Neutrophil (primary cell): ENCODE data around the gene DIP2C.

Experiments
- H3K27ac ChIP-seq: fragments of 200-600 bp; sonication (generic); 2 replicates; pipeline ENCODE4 v1.5.1; 2016; ENCODE audit warnings: mild to moderate bottlenecking, moderate library complexity
- H3K27me3 ChIP-seq: fragments of 200-600 bp; sonication (generic); 2 replicates; pipeline ENCODE4 v1.6.0; 2016; ENCODE audit warnings: mild to moderate bottlenecking
- H3K36me3 ChIP-seq: fragments of 200-600 bp; sonication (generic); 2 replicates; pipeline ENCODE4 v1.5.1; 2017
- H3K4me1 ChIP-seq, 2 experiments: fragments of 200-600 bp in 1 of 2; sonication (generic) in 1 of 2; 1 replicate in 1 of 2; 2 replicates in 1 of 2; pipeline versions ENCODE4 v1.5.1 to v1.6.1; 2013 to 2016; ENCODE audit warnings: low read depth in 1 of 2, low read length in 1 of 2, mild to moderate bottlenecking in 1 of 2, moderate library complexity in 1 of 2; ENCODE audit not compliant: control insufficient read depth in 1 of 2, insufficient read depth in 1 of 2
- H3K4me3 ChIP-seq, 2 experiments: fragments of 200-600 bp in 1 of 2; sonication (generic) in 1 of 2; 1 replicate in 1 of 2; 2 replicates in 1 of 2; pipeline ENCODE4 v1.5.1; 2013 to 2016; ENCODE audit warnings: low read depth in 1 of 2, low read length in 1 of 2, mild to moderate bottlenecking in 1 of 2, moderate library complexity in 1 of 2
- H3K9me3 ChIP-seq: fragments of 200-600 bp; sonication (generic); 2 replicates; pipeline ENCODE4 v1.5.1; 2016
- TF ChIP-seq, protein P1 (sequence below): fragments of 200-600 bp; sonication (generic); IDR thresholded peaks from 2 replicates; pipeline ENCODE4 v1.5.1; 2016; ENCODE audit warnings: antibody characterized with exemption

DIP2C gene

DNA sequence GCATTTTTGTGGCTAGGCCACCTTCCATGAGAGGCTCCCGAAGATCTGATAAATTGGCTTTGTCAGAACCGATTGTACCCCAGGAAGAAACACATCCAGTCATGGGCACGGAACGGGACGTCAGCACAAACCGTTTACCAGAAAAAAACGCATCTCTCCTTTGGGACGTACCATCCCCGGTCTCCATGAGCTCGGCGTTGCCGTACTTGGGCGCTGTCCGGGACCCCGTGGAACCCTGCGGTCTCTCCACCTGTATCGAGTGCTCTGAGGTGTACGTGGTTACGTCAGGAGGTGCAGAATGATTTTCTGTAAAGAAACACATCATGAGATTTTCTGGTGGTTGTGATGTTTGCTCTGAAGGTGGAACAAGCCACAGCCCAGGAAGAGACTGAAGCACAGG lies 270.6 kb downstream of the DIP2C start:
- TF ChIP-seq, protein P1, sequence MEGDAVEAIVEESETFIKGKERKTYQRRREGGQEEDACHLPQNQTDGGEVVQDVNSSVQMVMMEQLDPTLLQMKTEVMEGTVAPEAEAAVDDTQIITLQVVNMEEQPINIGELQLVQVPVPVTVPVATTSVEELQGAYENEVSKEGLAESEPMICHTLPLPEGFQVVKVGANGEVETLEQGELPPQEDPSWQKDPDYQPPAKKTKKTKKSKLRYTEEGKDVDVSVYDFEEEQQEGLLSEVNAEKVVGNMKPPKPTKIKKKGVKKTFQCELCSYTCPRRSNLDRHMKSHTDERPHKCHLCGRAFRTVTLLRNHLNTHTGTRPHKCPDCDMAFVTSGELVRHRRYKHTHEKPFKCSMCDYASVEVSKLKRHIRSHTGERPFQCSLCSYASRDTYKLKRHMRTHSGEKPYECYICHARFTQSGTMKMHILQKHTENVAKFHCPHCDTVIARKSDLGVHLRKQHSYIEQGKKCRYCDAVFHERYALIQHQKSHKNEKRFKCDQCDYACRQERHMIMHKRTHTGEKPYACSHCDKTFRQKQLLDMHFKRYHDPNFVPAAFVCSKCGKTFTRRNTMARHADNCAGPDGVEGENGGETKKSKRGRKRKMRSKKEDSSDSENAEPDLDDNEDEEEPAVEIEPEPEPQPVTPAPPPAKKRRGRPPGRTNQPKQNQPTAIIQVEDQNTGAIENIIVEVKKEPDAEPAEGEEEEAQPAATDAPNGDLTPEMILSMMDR: no peak
- H3K4me3 ChIP-seq: no peak overlapping the region
- no peaks in the 10 kb centered on the region for H3K9me3 ChIP-seq
- H3K4me1 ChIP-seq: no peaks in the 10 kb centered on the region
- no peaks in the 10 kb centered on the region for H3K36me3 ChIP-seq
- no peak overlapping the region for H3K27ac ChIP-seq
- peaks cover 1% of the 10 kb centered on the region for H3K27me3 ChIP-seq

DNA sequence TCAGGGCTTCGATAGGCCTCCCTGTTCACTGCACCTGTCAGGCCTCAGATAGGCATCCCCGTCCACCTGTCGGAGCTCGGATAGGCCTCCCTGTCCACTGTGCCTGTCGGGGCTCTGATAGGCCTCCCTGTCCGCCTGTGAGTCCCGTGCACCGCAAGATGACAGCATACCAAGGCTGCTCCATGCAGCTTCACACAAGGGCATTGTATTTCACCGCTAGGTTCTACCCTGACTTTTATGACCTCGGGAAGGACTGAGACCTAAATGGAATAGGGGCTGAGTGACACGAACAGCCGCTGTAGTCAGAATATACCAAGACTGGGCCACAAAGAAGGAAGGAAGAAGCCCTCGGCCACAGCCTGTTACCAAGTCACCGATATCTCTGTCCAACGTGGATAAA lies 271.2 kb downstream of the DIP2C start:
- Histone ChIP-seq H3K27me3 (peaks cover 8% of the 10 kb centered on the region), H3K4me1 (no peaks in the 10 kb centered on the region), H3K9me3 (no peaks in the 10 kb centered on the region), H3K4me3 (no peak overlapping the region), H3K27ac (no peak overlapping the region), H3K36me3 (no peaks in the 10 kb centered on the region)
- TF ChIP-seq, protein P1: no peak

DNA sequence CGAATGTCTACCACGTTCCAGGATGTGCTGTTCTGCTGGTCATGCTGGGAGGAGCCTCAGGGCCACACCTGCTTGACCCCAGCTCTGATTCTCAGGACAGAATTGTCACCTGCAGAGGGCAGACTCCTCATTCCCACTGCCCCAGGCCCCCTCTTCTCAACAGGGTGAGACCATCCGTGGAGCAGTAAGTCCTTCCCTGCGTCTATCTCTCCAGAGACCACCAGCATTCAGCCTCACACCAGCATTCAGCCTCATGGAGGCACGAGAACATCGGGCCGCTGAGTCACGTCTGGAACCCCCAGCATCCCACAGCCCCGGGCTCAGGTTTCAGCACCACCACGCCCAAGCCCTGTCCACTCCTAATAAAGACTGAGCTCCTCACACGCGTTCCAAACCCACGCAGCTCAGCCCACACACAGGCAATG lies 273.4 kb downstream of the DIP2C start:
- Histone ChIP-seq H3K27me3 (peaks cover 14% of the 10 kb centered on the region), H3K4me3 (no peak overlapping the region), H3K9me3 (no peaks in the 10 kb centered on the region), H3K4me1 (no peaks in the 10 kb centered on the region), H3K27ac (no peak overlapping the region), H3K36me3 (no peaks in the 10 kb centered on the region)
- TF ChIP-seq, protein P1: no peak

DNA sequence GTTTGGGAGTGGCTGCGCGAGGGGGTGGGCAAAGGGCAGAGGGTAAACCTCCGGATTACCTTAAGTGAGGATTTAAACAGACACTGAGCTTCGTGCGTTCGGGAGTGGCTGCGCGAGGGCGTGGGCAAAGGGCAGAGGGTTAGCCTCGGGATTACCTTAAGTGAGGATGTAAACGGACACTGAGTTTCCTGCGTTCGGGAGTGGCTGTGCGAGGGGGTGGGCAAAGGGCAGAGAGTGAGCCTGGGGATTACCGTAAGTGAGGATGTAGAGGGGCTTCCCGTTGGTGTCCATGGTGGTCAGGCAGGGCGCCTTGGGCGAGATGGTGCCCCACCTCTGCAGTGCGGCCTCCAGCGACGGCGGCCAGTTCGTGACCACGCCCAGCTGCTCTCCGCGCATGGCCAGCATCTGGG lies 275.8 kb downstream of the DIP2C start:
- no peak overlapping the region for H3K4me3 ChIP-seq
- no peaks in the 10 kb centered on the region for H3K4me1 ChIP-seq
- H3K36me3 ChIP-seq: no peaks in the 10 kb centered on the region
- no peak overlapping the region for H3K27ac ChIP-seq
- peaks cover 19% of the 10 kb centered on the region for H3K27me3 ChIP-seq
- TF ChIP-seq, protein P1: no peak
- no peaks in the 10 kb centered on the region for H3K9me3 ChIP-seq

DNA sequence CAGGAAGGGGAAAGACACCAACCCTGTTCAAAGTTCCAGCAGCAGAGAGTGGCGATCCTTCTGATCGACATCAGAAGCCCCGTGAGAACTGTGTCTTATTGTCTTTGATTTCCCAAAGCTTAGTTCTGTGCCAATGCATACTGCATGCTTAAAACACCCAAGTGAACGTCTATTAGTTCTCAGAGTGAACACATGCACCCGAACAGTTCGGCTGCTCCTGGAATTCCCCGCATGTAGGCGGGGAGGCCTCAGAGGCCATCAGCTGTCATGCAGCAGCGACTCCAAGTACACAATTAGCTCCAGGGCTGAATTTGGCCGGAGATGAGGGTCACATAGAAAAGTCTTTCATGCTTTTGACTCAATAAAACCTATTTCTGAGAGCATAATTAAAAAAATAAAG lies 277.4 kb downstream of the DIP2C start:
- Histone ChIP-seq H3K27ac (no peak overlapping the region), H3K4me3 (no peak overlapping the region), H3K4me1 (no peaks in the 10 kb centered on the region), H3K9me3 (no peaks in the 10 kb centered on the region), H3K27me3 (peaks cover 19% of the 10 kb centered on the region), H3K36me3 (no peaks in the 10 kb centered on the region)
- TF ChIP-seq, protein P1: no peak

DNA sequence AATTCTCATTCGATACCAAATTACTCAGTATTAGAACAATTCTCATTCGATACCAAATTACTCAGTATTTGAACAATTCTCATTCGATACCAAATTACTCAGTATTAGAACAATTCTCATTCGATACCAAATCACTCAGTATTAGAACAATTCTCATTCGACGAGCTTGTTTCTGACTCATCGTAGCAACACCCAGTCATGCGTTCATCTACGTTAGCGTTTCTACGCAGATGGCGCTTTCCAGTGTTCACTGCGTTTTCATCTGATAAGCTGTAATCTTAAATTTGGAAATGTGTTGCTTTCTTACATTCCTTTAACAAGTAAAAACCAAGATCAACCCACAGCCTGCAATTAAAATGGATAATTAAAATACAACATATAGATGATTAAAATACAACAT lies 277.9 kb downstream of the DIP2C start:
- TF ChIP-seq, protein P1: no peak
- H3K27ac ChIP-seq: no peak overlapping the region
- H3K27me3 ChIP-seq: peaks cover 19% of the 10 kb centered on the region
- H3K36me3 ChIP-seq: no peaks in the 10 kb centered on the region
- no peak overlapping the region for H3K4me3 ChIP-seq
- H3K4me1 ChIP-seq: no peaks in the 10 kb centered on the region
- H3K9me3 ChIP-seq: no peaks in the 10 kb centered on the region
